Measurements from ENCODE around the gene AHCYL1. TPM values are rescaled to one million over a fixed set of nuclear protein-coding genes. Genes with fewer than 3 reads are reported as not detected.
"Not testable (repeated sequence)": the region's sequence is repeated elsewhere in the genome, so short reads cannot be mapped to it uniquely, and the experiment has no call there.

Gene AHCYL1
- total RNA-seq, 4 donors from 2014 or later, result 51.2 to 96.4 (median 80.9) TPM

DNA sequence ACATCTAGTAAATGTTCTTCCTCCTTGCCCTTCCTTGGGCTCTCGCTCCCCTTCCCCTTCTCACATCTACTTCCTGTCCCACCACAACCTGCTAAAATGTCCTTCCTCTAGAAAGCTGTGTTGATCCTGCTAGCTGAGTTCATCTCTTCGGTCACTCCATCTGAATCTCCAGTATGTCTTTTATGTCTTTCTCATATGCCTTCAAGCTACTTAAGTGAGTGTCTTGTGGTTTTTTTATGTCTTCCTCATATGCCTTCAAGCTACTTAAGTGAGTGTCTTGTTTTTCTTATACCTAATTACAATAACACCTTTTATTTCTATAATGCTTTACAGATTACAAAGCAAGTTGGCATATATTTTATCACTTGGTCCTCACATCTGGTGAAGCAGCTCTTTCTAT, 40.0 kb upstream of the AHCYL1 start:
- Histone ChIP-seq H3K36me3 (no peaks in the 10 kb centered on the region), H3K4me1 (no peaks in the 10 kb centered on the region), H3K27ac (no peak overlapping the region), H3K9me3 (no peaks in the 10 kb centered on the region), H3K27me3 (no peaks in the 10 kb centered on the region), H3K4me3 (no peak overlapping the region)
- TF ChIP-seq POLR2A (IDR thresholded peaks at IDR 0.05), result no peak
- TF ChIP-seq, protein P1, sequence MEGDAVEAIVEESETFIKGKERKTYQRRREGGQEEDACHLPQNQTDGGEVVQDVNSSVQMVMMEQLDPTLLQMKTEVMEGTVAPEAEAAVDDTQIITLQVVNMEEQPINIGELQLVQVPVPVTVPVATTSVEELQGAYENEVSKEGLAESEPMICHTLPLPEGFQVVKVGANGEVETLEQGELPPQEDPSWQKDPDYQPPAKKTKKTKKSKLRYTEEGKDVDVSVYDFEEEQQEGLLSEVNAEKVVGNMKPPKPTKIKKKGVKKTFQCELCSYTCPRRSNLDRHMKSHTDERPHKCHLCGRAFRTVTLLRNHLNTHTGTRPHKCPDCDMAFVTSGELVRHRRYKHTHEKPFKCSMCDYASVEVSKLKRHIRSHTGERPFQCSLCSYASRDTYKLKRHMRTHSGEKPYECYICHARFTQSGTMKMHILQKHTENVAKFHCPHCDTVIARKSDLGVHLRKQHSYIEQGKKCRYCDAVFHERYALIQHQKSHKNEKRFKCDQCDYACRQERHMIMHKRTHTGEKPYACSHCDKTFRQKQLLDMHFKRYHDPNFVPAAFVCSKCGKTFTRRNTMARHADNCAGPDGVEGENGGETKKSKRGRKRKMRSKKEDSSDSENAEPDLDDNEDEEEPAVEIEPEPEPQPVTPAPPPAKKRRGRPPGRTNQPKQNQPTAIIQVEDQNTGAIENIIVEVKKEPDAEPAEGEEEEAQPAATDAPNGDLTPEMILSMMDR (IDR thresholded peaks at IDR 0.05), result no peak
- DNase-seq, result no peak

DNA sequence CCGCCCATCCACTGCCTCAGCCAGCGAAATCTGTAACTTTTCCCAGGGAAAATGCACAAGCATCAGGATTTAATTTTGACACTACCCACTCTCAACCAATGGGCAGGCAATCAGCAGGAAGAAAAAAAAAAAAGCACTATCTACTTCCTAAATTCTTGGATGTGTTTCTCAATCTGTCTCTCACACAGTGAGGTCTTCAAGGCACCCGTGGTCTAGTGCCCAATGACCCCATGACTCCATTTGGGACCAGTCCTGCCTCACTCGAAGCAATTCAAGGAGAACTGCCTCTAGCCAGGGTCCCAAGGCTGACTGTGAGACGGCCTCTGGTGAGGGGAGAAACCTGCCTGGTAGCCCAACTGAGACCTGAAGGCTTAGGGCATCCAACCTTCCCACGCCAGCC, 38.1 kb upstream of the AHCYL1 start:
- H3K4me3 ChIP-seq, result no peak overlapping the region
- no peak overlapping the region for H3K27ac ChIP-seq
- DNase-seq, result no peak
- no peaks in the 10 kb centered on the region for H3K9me3 ChIP-seq
- H3K27me3 ChIP-seq, result no peaks in the 10 kb centered on the region
- no peaks in the 10 kb centered on the region for H3K36me3 ChIP-seq
- no peaks in the 10 kb centered on the region for H3K4me1 ChIP-seq
- TF ChIP-seq POLR2A (IDR thresholded peaks at IDR 0.05), result no peak
- TF ChIP-seq, protein P1 (IDR thresholded peaks at IDR 0.05), result no peak

DNA sequence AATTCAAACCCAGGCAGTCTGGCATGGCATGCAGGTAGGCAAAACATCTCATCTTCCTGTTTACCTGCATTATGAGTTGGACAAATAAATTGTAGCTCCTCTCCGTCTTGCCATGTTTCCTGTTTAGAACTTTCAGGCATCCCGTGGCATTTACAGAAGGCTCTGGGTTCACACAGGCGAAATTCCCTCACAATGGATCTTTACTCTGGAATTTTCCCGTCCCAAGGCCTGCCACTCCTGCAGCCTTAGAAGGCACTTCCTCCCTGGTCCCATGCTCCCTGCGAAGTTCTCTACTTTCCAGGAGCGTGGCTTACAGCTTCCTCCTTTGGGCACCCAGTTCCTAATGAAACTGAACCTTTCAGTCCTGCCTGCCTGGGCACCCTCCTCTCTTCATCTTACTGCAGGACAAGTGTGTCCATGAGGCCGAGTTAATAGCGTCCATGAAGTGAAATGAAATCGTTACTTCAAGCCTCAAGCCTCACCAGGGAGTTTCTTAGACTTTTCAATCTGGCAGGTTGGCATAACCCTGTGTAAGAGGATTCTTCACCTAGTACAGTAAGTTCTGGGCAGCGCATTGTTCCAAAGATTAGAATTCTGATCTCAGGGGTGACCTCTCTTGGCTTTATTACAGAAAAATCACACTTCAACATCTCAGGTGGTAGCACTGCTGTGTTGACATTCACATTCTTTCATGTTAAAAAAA, 36.8 kb upstream of the AHCYL1 start:
- no peaks in the 10 kb centered on the region for H3K36me3 ChIP-seq
- no peak for DNase-seq
- no peaks in the 10 kb centered on the region for H3K4me1 ChIP-seq
- H3K9me3 ChIP-seq, result no peaks in the 10 kb centered on the region
- H3K27ac ChIP-seq, result peak overlapping the region in 3 of 4 donors; percentile 28 to 53 (median 42)
- H3K27me3 ChIP-seq, result no peaks in the 10 kb centered on the region
- no peak overlapping the region for H3K4me3 ChIP-seq
- no peak for TF ChIP-seq POLR2A (IDR thresholded peaks at IDR 0.05)
- TF ChIP-seq, protein P1 (IDR thresholded peaks at IDR 0.05), result no peak

DNA sequence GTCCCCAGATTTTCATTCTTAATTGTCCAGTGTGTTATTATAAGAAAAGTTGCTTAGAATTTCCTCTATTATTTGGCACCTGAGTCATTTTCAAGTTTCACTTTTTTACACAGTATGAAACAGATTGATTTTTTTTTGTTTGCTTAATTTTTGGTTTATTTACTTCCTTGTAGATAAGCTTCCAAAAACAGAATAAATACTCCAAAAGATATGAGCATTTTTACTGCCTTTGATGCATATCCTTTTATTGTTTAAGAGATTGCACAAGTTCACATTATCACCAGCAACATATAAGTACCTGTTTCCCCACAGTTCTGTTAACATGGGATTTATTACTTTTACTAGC, 36.3 kb upstream of the AHCYL1 start:
- no peak for TF ChIP-seq POLR2A (IDR thresholded peaks at IDR 0.05)
- TF ChIP-seq, protein P1 (IDR thresholded peaks at IDR 0.05), result no peak
- no peak overlapping the region for H3K4me3 ChIP-seq
- no peaks in the 10 kb centered on the region for H3K4me1 ChIP-seq
- peak overlapping the region in 1 of 4 donors; percentile 42 for H3K27ac ChIP-seq
- no peaks in the 10 kb centered on the region for H3K9me3 ChIP-seq
- DNase-seq, result no peak
- no peaks in the 10 kb centered on the region for H3K36me3 ChIP-seq
- H3K27me3 ChIP-seq, result no peaks in the 10 kb centered on the region

DNA sequence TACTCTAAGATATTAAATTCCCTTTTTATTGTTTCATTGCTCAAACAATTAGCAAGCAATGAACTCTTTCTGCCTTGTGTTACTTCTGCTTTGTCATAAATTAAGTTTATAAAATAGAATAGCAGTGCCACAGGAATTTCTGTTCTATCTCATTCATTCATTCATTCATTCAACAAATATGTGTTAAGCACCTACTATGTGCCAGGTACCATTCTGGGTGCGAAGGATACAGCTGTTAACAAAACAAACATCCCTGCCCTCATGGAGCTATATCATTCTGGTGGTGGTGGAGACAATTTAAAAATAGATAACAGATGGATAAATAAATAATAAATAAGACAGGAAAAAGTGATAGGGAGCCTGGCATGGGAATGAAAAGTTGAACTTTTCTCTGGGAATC, 34.5 kb upstream of the AHCYL1 start:
- no peak for DNase-seq
- Histone ChIP-seq H3K36me3 (no peaks in the 10 kb centered on the region), H3K27me3 (no peaks in the 10 kb centered on the region), H3K4me1 (no peaks in the 10 kb centered on the region), H3K4me3 (no peak overlapping the region), H3K27ac (no peak overlapping the region), H3K9me3 (no peaks in the 10 kb centered on the region)
- TF ChIP-seq, protein P1 (IDR thresholded peaks at IDR 0.05), result no peak
- no peak for TF ChIP-seq POLR2A (IDR thresholded peaks at IDR 0.05)

DNA sequence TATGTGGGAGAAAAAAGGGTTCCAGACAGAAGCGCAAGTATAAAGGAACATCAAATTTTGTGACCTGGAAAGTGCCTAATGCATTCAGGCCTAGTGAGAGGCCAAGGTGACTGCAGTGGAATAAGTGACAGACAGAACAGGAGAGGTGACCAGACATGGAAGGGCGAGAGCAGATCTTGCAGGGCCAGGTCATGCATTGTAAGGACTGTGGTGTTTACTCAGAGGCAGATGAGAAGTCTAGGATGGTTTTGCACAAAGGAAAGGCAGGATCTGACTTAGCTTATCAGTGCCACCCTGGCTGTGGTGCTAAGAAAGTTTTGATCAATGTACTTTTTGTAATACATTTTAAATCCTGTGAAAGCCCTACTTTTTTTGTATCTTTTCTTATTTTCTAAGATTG, 34.1 kb upstream of the AHCYL1 start:
- H3K4me3 ChIP-seq, result no peak overlapping the region
- no peaks in the 10 kb centered on the region for H3K9me3 ChIP-seq
- H3K27ac ChIP-seq, result no peak overlapping the region
- no peaks in the 10 kb centered on the region for H3K36me3 ChIP-seq
- no peaks in the 10 kb centered on the region for H3K27me3 ChIP-seq
- TF ChIP-seq, protein P1 (IDR thresholded peaks at IDR 0.05), result no peak
- no peak for TF ChIP-seq POLR2A (IDR thresholded peaks at IDR 0.05)
- no peaks in the 10 kb centered on the region for H3K4me1 ChIP-seq
- no peak for DNase-seq

DNA sequence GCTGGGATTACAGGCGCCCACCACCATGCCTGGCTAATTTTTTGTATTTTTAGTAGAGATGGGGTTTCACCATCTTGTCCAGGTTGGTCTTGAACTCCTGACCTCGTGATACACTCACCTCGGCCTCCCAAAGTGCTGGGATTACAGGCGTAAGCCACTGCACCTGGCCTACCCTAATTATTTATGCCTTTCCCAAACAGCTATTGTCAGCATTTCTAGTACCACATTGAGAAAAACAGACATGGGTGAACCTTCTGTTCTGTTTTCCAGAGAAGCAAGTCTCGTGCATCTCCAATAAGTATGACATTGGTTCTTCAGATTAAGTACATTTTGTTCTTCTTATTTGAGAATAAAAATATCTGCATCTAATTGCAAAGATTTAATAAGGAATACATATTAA, 33.1 kb upstream of the AHCYL1 start:
- H3K27ac ChIP-seq, DNase-seq, H3K4me1 ChIP-seq, H3K4me3 ChIP-seq, H3K27me3 ChIP-seq, H3K9me3 ChIP-seq, H3K36me3 ChIP-seq: not testable (repeated sequence)
